ENCODE results near the gene PARD3.

GRCh38 chr10:34682580-34682979 lies 132.5 kb downstream of the PARD3 start:
- TF ChIP-seq POLR2AphosphoS5 (IDR thresholded peaks at IDR 0.05; ENCODE audit: low read depth, low read length) (no peak), FOXP2 (optimal IDR thresholded peaks at IDR 0.05; ENCODE audit: borderline replicate concordance, extremely low read depth, extremely low read length, insufficient read depth) (no peak), SIN3A (IDR thresholded peaks at IDR 0.05; ENCODE audit: borderline replicate concordance, insufficient read depth, low read length) (no peak)
- TF ChIP-seq, protein P1, sequence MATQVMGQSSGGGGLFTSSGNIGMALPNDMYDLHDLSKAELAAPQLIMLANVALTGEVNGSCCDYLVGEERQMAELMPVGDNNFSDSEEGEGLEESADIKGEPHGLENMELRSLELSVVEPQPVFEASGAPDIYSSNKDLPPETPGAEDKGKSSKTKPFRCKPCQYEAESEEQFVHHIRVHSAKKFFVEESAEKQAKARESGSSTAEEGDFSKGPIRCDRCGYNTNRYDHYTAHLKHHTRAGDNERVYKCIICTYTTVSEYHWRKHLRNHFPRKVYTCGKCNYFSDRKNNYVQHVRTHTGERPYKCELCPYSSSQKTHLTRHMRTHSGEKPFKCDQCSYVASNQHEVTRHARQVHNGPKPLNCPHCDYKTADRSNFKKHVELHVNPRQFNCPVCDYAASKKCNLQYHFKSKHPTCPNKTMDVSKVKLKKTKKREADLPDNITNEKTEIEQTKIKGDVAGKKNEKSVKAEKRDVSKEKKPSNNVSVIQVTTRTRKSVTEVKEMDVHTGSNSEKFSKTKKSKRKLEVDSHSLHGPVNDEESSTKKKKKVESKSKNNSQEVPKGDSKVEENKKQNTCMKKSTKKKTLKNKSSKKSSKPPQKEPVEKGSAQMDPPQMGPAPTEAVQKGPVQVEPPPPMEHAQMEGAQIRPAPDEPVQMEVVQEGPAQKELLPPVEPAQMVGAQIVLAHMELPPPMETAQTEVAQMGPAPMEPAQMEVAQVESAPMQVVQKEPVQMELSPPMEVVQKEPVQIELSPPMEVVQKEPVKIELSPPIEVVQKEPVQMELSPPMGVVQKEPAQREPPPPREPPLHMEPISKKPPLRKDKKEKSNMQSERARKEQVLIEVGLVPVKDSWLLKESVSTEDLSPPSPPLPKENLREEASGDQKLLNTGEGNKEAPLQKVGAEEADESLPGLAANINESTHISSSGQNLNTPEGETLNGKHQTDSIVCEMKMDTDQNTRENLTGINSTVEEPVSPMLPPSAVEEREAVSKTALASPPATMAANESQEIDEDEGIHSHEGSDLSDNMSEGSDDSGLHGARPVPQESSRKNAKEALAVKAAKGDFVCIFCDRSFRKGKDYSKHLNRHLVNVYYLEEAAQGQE (IDR thresholded peaks at IDR 0.05; ENCODE audit: insufficient read depth in 1 of 2, low read depth in 2 of 2, low read length in 2 of 2) = no peak
